ENCODE results near the gene FNTB. TPM values are rescaled to one million over a fixed set of nuclear protein-coding genes. Genes with fewer than 3 reads are reported as not detected.

Gene FNTB
- total RNA-seq, 1 experiment from 2014 or later = 28.1 TPM

- Histone ChIP-seq H3K9ac (ENCODE audit: low read length) (no peak overlapping the region), H3K9me2 (replicated peaks; ENCODE audit: low read length) (no peaks in the 10 kb centered on the region), H3K27me3 (ENCODE audit: low read length) (no peaks in the 10 kb centered on the region), H2AFZ (ENCODE audit: low read length) (no peak overlapping the region), H3K4me2 (ENCODE audit: low read length) (no peak overlapping the region), H4K20me1 (ENCODE audit: low read length) (no peaks in the 10 kb centered on the region), H3K4me1 (ENCODE audit: insufficient read depth, low read length) (peaks cover 5% of the 10 kb centered on the region; the same call in 1 of the 2 replicates), H3K36me3 (ENCODE audit: low read depth, low read length) (no peaks in the 10 kb centered on the region), H3F3A (ENCODE audit: low read length, unreplicated experiment) (no peaks in the 10 kb centered on the region), H3K27ac (ENCODE audit: low read length) (no peak overlapping the region), H3K4me3 (ENCODE audit: low read length) (no peak overlapping the region), H3K9me3 (ENCODE audit: low read length) (no peaks in the 10 kb centered on the region), H3K79me2 (ENCODE audit: low read length) (no peaks in the 10 kb centered on the region)
- ATAC-seq = no peak
- DNase-seq = no peak
- BruUV-seq (replicated peaks) = no TSS peak
- TF ChIP-seq EZH2 (IDR thresholded peaks at IDR 0.05; ENCODE audit: low read length, unreplicated experiment) (no peak), CTCF (conservative IDR thresholded peaks at IDR 0.05; ENCODE audit: low read depth, low read length) (no peak)
- ChIA-PET POLR2A (ENCODE audit: unreplicated experiment) (no interaction called here), CTCF (no interaction called here)
- intact Hi-C loops (cut with micrococcal nuclease) = no loop called here
Observed at GRCh38 chr14:64946310-64947045, 40.2 kb upstream of the FNTB start.

GRCh38 chr14:64947710-64948611, 38.7 kb upstream of the FNTB start:
- H3K9me2 ChIP-seq (replicated peaks; ENCODE audit: low read length) = no peaks in the 10 kb centered on the region
- no peak overlapping the region for H3K27ac ChIP-seq (ENCODE audit: low read length)
- no peaks in the 10 kb centered on the region for H3K79me2 ChIP-seq (ENCODE audit: low read length)
- H3K27me3 ChIP-seq (ENCODE audit: low read length) = no peaks in the 10 kb centered on the region
- no peaks in the 10 kb centered on the region for H4K20me1 ChIP-seq (ENCODE audit: low read length)
- no peak overlapping the region for H3K4me3 ChIP-seq (ENCODE audit: low read length)
- ChIA-PET POLR2A (ENCODE audit: unreplicated experiment) (no interaction called here), CTCF (no interaction called here)
- intact Hi-C loops (cut with micrococcal nuclease) = no loop called here
- no peaks in the 10 kb centered on the region for H3K36me3 ChIP-seq (ENCODE audit: low read depth, low read length)
- no peaks in the 10 kb centered on the region for H3K9me3 ChIP-seq (ENCODE audit: low read length)
- TF ChIP-seq EZH2phosphoT487 (IDR thresholded peaks at IDR 0.05; ENCODE audit: borderline replicate concordance, low read length) (no peak), CTCF (conservative IDR thresholded peaks at IDR 0.05; ENCODE audit: low read depth, low read length) (no peak), EZH2 (IDR thresholded peaks at IDR 0.05; ENCODE audit: low read length, unreplicated experiment) (no peak)
- H3K4me1 ChIP-seq (ENCODE audit: insufficient read depth, low read length) = no peaks in the 10 kb centered on the region
- H3F3A ChIP-seq (ENCODE audit: low read length, unreplicated experiment) = no peaks in the 10 kb centered on the region
- no peak overlapping the region for H3K9ac ChIP-seq (ENCODE audit: low read length)
- BruUV-seq (replicated peaks) = no TSS peak
- no peak overlapping the region for H3K4me2 ChIP-seq (ENCODE audit: low read length)
- ATAC-seq (no peak), DNase-seq (no peak)
- no peak overlapping the region for H2AFZ ChIP-seq (ENCODE audit: low read length)

All from PC-3 (cell line).